ENCODE measurements around the gene TXNL1.

The TXNL1 gene

GRCh38 chr18:56563568-56563967 is 74.8 kb downstream of the TXNL1 start:
- ChIA-PET POLR2A (ENCODE audit: low non-redundant PET) (no interaction called here), CTCF (no interaction called here)
- TF ChIP-seq CTCF (conservative IDR thresholded peaks at IDR 0.05; ENCODE audit: low read depth), result no peak
- no peak for DNase-seq (ENCODE audit: low spot score)
- H3K27ac ChIP-seq, result no peak overlapping the region

- POLR2A ChIA-PET (ENCODE audit: low non-redundant PET), result no interaction called here
- no peak for TF ChIP-seq CTCF (conservative IDR thresholded peaks at IDR 0.05; ENCODE audit: low read depth)
- no peak overlapping the region for H3K27ac ChIP-seq
- no peak for DNase-seq (ENCODE audit: low spot score)
- CTCF ChIA-PET, result no interaction called here
Measured at GRCh38 chr18:56562479-56562878, 75.9 kb downstream of the TXNL1 start.

GRCh38 chr18:56560992-56561391 is 77.4 kb downstream of the TXNL1 start:
- ChIA-PET POLR2A (ENCODE audit: low non-redundant PET) (no interaction called here), CTCF (no interaction called here)
- no peak for TF ChIP-seq CTCF (conservative IDR thresholded peaks at IDR 0.05; ENCODE audit: low read depth)
- DNase-seq (ENCODE audit: low spot score), result no peak
- H3K27ac ChIP-seq, result no peak overlapping the region

- H3K27ac ChIP-seq, result no peak overlapping the region
- TF ChIP-seq CTCF (conservative IDR thresholded peaks at IDR 0.05; ENCODE audit: low read depth), result no peak
- no peak for DNase-seq (ENCODE audit: low spot score)
- CTCF ChIA-PET, result no interaction called here
- POLR2A ChIA-PET (ENCODE audit: low non-redundant PET), result no interaction called here
Measured at GRCh38 chr18:56559044-56559443, 79.3 kb downstream of the TXNL1 start.

- POLR2A ChIA-PET (ENCODE audit: low non-redundant PET), result no interaction called here
- DNase-seq (ENCODE audit: low spot score), result no peak
- no peak overlapping the region for H3K27ac ChIP-seq
- CTCF ChIA-PET, result no interaction called here
- no peak for TF ChIP-seq CTCF (conservative IDR thresholded peaks at IDR 0.05; ENCODE audit: low read depth)
Measured at GRCh38 chr18:56556907-56557306, 81.5 kb downstream of the TXNL1 start.

- DNase-seq (ENCODE audit: low spot score), result no peak
- CTCF ChIA-PET, result no interaction called here
- TF ChIP-seq CTCF (conservative IDR thresholded peaks at IDR 0.05; ENCODE audit: low read depth), result no peak
- no peak overlapping the region for H3K27ac ChIP-seq
- POLR2A ChIA-PET (ENCODE audit: low non-redundant PET), result no interaction called here
Measured at GRCh38 chr18:56550121-56550520, 88.3 kb downstream of the TXNL1 start.

Data from RWPE1 (cell line).